Measurements from ENCODE around the gene DENND6B.

- no peak for TF ChIP-seq EGR1 (IDR thresholded peaks at IDR 0.05)
- TF ChIP-seq EP300 (IDR thresholded peaks at IDR 0.05; ENCODE audit: borderline replicate concordance): no peak; the same call in 1 of the 2 replicates
- TF ChIP-seq RAD21 (IDR thresholded peaks at IDR 0.05; ENCODE audit: low read depth): no peak
- no peak for TF ChIP-seq TAF1 (IDR thresholded peaks at IDR 0.05; ENCODE audit: low read depth)
- TF ChIP-seq CEBPB (IDR thresholded peaks at IDR 0.05): no peak
- TF ChIP-seq MAX (IDR thresholded peaks at IDR 0.05): no peak
- TF ChIP-seq FOXM1 (IDR thresholded peaks at IDR 0.05; ENCODE audit: borderline replicate concordance, low read depth): no peak
- TF ChIP-seq USF1 (IDR thresholded peaks at IDR 0.05): no peak
- no peak for TF ChIP-seq REST (IDR thresholded peaks at IDR 0.05; ENCODE audit: low read depth)
- peak; percentile 34; the same call in 1 of the 2 replicates for TF ChIP-seq YY1 (IDR thresholded peaks at IDR 0.05; ENCODE audit: low read depth)
- TF ChIP-seq CREB1 (IDR thresholded peaks at IDR 0.05; ENCODE audit: low read depth): no peak
- TF ChIP-seq TEAD4 (IDR thresholded peaks at IDR 0.05): no peak
- no peak; the same call in 1 of the 2 replicates for TF ChIP-seq ZBTB7A (IDR thresholded peaks at IDR 0.05; ENCODE audit: low read depth)
Measured at GRCh38 chr22:50271519-50271970, 55.3 kb downstream of the DENND6B start.

Measured in Ishikawa (cell line).